HG02571 (cell line): ENCODE results near the gene PEF1.

Source experiments
- ATAC-seq: cut with Tn5 transposase; IDR thresholded peaks from one replicate; pipeline ENCODE4 v1.9.1; 2021; ENCODE audit warnings: mild to moderate bottlenecking, moderate library complexity; ENCODE audit not compliant: unreplicated experiment

The PEF1 gene

DNA sequence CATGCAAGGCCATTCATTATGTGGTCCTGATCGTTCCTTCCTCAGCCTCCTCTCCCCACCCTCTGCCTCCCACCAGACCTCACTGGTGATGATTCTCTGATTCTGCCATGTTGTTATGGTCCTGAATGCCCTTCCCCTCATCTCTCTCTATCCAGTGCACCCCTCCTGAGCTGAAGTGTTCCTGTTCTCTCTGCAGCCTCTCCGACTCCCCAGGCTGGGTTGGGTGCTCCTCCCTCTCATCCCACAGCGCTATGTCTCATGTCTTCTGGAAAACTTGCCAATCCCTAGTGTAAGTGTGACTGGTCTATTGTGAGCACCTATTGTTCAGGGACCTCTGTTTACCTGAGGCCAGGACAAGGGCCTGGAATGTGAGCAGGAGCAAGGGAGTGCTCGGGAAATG lies 11.1 kb upstream of the PEF1 start:
- ATAC-seq: no peak

DNA sequence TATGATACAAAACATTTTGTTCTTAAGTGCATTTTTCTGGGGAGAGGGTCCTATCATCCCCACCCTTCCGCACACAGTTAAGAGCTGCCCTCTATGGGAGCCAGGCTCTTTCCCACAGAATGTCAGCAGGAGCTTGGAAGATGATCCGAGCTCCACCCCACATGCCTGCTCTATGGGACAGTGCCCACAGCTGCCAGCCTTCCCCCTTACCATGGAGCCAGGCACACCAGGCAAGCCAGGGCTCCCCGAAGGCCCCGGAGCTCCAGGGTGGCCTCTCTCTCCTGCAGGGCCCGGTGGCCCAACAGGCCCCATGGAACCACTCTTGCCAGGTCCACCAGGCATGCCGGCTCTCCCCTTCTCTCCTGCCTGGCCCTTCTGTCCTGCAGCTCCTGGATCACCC lies 10.4 kb upstream of the PEF1 start:
- no peak for ATAC-seq

DNA sequence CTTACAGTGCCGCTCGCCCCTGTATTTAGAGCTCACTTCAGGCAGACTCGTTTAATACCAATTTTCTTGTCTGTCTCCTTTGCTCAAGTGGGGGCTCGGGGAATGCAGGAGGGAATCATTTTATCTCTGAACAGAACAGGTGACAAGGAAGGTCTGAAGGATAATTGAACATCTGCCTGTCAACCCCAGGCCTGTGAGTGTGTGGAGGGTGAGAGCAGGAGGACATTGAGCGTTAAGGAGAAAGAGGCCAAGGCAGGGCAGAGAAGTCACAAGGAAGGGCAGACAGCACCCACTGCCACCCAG lies 9.7 kb upstream of the PEF1 start:
- no peak for ATAC-seq

DNA sequence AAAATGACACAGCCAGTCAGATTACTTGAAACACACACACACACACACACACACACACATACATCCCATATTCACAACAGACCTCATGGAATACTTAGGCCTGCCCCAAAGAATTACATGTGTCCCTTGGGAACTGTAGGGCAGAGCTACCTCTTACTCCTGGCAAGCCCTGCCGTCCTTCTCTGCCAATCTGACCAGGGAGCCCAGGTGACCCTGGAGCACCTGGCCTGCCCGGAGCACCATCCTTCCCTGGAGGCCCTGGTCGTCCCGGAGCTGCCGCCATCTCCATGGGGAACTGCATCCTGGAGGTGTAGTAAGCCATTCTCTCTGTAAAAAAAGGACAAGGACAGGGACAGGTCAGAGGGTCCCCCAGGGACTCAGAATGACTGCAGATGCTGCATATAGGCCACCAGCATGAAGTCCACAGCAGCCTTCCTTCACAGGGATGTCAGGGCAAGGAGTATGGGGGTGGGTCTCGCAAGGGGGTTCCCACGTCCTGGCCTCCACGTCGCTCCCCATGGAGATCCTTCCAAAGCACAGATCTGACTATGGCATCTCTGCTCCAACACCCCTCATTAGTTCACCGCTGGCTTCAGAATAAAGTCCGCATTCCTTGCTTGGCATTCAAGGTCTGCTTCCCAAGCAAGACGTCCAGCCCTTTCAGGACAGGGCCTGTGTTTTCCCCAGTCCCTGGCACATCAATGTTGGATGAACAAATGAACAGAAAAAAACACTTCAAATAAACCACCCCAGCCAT lies 9.2 kb upstream of the PEF1 start:
- no peak for ATAC-seq

DNA sequence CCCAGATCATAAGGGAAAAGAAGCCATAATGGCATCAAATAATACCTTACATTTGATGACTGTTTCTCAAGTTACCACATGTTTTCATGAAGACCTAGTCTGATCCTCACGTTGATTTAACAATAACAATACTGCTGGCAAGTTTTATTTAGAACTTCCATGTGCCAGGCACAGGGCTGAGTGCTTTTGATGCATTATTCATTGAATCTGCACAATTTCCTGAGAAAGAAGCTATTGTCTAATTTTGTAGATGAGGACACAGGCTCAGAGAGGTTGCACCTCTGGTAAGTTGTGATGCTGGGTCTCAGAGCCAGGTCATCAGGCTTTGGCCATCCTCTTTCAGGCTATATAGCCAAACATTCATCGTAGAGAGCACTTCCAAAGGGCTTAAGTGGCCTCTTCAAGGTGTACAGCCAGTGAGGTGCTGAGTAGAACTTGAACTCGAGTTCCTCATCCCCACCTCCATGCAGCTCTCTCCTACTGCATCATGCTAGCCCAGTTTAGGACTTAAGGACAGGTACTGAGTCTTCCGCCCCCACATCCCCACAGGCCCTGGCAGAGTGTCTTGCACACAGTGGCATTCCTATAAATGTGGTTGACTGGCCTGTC lies 8.3 kb upstream of the PEF1 start:
- no peak for ATAC-seq

DNA sequence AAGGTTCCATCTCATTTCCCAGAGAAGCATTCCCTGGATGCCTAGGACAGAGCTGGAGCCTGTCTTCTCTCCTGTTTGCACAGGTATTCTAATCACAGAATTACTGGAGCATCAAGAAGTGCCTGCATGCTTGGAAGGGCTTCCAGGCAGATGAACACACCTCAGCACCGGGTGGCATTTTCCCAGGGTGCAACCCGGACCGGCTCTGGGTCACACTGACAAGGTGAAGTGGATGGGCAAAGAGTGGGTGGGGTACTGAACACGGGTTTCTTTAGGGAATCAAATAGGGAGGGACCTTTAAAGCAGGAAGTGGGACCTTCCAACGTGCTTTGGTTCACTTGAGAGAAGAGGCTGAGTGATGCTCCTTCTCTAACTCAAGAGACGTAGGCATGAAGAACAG lies 7.1 kb upstream of the PEF1 start:
- ATAC-seq: no peak

DNA sequence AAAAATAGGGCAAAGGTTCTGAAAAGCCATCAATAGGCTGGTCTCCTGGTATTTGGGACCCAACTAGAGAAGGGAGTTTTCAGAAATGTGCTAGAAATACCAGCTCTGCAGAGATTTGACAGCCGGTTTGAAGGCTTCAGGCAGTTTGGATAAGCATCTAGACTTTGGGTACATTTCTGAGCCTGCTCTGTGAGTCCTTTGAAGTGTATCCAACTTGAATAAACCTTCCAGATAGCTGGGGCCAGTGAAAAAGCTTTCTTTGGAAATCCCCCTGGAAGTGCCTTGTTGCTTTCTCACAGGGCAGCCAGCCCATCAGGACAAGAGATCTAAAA lies 6.4 kb upstream of the PEF1 start:
- ATAC-seq: no peak

DNA sequence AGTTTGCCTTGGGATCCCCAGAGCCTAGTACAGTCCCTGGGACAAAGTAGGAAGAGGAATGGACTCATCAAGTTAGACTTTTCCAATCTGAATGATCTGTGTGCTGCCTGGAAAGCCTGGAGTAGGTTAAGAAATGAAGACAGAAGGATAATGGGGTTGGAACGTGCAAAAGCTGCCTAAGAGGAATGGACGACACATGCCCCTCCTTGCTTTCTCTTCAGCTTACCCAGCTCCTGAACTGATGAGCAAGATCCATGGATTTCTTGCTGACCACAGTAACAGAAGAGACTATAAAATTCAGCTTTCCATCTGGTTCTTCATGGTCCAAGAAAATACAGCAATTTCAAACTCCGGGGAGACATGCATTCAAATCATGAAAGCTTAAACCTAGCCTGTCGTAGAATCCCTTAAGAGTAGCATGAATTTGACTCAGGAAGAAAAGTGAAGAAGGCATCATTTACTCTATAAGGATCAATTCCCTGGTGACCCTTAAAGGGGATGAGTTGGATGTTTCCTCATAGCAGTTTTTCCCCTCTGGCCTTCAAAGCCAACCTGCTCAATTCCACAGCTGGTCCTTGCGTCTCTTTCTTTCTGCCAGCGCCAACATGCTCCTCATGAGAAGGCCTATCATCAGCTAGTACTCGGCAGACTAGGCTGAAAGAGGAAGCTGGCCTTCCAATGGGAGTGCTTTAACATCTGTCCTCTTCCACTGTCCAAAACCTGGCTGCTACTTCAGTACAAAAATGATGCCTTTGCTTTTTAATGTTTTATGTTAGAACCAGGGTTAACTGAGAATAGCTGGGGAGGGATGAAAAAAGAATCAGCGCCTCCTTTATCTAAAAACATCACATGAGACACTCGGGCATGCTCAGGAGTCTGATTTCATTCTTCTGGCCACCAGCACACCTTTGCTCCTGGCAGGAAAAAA lies 5.7 kb upstream of the PEF1 start:
- ATAC-seq: no peak

DNA sequence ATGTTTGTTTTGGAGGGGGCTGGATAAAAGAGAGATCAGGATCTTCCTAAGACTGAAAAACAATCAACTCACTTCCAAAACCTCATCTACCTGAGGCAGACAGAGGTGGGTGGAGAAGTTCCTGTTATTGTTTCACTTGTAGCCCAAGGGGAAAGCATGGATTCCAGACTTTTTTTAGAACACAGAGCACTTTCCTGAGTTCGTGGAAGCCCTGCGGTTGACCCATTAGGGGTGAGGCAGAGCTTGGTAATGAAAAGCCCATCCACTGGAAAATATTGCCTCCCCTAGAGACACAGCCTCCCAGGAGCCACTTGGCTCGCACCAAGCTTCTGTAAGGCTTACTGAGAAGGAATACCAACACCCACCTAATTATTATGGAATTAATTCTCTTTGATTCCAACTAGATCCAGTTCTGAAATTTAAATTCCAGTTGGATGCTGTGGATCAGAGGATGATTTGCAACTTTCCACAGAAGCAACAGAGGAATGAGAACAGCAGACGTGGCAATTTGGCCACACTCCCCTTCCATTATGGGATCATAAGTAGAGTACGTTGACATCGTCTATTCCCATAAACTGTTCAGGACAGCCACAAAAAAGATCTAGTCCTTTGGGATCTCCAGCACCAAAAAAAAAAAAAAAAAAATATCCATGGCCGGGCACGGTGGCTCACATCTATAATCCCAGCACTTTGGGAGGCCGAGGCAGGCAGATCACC lies 4.1 kb upstream of the PEF1 start:
- no peak for ATAC-seq

DNA sequence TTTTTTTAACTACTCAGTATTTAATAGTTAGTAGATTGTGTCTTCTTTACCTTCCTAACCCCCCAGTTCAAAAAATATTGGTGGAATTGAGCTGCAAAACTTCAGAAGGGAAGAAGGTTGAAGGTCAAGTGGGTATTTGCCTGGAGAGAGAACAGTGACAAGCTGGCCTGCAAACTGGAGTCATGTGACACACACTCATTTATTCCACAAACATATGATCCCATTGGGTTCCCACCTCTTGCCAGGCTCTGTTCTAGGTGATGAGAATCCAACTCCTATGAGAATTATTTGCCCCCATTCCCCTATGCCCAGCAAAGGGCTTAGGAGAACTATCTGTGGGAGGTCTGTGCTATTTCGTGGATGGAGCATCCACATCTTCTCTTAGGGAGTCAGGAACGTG lies 3.5 kb upstream of the PEF1 start:
- no peak for ATAC-seq

DNA sequence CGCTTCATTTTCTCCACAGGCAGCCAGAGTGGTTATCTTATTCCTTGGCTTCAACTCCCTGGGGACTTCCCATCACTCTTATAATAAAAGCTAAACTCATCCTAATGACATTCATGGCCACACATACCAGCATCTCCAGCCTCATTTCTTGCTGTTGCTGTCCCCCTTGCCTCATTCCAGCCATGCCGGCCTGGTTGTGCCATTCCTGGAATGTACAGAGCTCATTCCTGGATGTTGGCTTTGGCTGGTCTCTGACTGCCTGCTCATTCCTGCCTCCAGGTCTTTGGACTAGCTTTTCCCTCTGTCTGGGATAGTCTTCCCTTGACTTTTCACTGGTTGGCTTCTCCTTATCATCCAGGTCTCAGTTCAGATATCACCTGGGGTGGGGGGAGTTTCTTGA lies 2.4 kb upstream of the PEF1 start:
- ATAC-seq: no peak

DNA sequence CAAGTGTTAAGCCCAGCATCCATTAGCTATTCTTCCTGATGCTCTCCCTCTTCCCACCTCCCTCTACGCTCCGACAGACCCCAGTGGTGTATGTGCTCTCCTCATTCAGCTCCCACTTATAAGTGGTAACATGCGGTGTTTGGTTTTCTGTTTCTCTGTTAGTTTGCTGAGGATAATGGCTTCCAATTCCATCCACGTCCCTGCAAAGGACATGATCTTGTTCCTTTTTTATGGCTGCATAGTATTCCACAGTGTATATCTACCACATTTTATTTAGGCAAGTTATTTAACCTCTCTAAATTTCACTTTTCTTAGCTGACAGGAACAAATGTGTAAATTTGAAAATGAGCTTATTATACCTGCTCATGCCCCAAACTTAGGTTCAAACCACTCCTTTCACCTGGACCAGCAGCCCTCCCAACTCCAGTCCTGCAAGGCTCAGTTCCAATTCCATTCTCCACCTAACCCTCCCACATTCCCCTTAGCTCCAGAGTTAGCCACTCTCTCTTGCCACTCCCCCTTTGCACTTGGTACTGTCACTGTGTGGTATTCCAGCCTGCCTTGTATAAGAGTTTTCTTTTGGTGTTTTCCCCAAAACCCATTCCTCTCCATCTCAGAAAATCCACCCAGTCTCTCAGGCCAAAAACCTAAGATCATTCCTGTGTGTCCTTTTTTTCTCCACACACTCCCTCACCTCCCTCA lies 1.7 kb upstream of the PEF1 start:
- ATAC-seq: no peak

DNA sequence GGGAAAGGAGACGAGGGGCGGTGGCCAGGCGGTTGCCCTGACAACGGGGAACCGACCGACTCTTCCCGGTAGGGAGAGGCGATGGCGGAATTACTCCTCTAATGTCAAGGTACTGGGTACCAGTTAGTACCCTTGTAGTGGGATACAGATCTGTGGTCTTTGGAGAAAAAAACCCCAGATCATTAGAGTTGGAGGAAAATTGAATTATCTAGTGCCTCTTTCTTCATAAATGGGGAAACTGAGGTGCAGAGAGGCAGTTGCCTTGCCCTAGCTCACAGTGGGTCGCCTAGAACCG lies 545 bp upstream of the PEF1 start:
- ATAC-seq: no peak

DNA sequence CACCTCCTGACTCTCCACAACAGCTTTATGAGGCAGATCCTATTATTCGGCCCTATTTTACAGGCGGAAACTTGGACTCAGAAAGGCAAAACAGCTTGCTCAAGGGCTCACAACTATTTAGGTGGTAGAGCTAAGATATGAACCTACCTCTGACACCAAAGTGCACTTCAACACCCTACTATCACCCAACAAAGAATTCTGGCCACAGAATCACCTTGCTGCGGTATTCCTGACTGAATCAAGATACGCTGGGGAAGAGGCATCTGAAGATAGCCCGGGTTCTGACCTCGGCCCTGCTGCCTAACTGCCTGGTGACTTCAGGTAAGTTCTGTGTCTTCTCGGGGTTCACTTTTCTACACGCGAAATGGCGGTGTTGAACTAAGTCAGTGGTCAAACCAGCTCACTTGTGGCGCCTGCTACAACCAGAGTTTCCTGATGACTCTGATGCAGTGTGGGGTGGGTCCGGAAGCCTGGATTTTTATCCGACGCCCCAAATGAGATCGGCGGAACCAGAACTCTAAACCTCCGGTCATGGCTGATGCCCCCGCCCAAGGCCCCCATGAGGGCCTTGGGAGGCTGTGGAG lies 608 bp downstream of the PEF1 start:
- ATAC-seq: no peak

DNA sequence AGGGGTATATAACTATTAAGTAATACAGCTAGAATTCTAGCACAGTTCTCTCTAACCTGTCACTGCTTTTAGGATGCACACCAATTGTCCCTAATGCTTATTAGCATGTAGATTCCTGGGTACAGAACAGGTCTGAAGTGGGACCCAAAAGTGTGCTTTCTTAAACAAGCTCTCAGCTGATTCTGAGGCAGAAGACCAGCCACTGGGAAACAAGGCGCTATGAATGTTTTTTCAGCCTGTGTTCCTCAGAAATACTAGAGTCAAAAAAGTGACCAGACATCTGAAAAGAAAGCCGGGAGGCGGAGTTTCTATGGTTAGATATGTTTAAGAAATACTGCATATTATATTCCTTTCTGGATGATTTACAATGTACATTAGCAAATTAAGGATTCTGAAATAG lies 1.8 kb downstream of the PEF1 start:
- no peak for ATAC-seq

DNA sequence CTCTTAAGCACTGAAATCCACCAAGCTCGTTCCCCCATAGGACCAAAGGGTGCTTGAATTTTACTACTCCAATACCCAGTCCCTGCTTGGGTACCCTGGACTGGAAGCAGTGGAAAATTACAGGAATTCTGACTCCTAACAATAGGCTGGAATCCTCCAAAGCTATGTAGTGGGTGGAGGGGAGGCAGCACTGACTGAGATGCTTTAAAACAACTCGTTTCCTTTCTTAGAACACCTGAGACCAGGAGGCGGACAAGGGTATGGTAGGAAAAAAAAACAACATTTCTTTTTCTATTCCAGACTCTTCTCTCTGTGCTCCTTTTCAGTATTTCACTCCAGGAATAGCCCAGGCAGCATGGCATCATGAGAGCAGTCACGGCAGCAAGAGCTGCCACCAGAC lies 2.3 kb downstream of the PEF1 start:
- no peak for ATAC-seq

DNA sequence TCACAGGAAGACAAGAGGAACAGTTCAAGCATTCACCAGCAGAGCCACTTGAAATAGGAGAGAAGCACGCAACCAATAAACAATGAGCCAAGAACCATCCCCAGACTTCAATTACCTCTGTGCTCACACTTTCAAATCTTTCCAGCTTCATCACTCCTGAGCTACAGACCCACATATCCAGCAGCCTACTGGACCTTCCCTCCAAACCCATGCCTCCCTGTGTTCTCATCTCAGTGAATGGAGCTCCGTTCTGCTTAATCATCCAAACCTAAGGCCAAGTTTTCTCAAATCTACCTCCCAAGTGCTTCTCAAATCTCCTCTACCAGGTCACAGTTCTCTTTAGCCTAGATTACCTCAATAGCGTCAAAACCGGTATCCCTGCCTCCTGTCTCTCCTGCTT lies 3.7 kb downstream of the PEF1 start:
- ATAC-seq: no peak

DNA sequence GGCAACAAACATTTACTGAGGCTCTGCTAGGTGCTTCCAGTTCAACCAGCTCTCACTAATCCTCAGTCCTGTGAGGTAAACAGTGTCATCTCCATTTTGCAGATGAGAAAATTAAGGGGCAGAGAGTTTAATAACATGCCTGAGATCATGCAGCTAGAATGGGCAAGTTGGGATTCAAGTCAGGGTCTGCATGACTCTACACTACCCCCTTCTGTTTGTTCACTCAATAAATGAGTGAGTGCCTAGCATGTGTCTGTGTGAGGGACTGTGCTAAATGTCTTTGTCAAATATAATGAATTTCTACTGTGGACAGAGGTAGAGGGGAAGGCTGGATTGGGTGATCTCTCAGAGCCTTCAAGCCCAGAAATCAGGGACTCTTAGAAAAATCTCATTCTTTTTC lies 4.5 kb downstream of the PEF1 start:
- ATAC-seq: no peak

DNA sequence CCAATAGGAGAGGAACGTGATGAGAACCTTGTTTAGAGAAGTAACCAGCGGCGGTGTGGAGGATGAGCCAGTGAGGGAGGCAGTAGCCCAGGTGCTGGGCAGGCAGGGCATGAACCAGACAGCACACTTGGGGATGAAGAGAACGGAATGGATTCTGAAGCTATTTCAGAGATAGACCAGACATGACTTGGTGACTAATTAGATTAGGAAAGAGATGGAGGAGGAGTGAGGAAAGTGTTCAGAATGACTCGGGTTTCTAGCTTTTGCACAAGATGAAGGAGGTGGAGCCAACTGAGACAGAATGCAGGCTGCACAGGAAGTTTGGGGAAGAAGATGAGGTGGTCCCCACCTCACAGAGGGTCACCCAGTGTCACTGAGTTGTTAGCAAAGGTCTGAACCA lies 5.1 kb downstream of the PEF1 start:
- no peak for ATAC-seq

DNA sequence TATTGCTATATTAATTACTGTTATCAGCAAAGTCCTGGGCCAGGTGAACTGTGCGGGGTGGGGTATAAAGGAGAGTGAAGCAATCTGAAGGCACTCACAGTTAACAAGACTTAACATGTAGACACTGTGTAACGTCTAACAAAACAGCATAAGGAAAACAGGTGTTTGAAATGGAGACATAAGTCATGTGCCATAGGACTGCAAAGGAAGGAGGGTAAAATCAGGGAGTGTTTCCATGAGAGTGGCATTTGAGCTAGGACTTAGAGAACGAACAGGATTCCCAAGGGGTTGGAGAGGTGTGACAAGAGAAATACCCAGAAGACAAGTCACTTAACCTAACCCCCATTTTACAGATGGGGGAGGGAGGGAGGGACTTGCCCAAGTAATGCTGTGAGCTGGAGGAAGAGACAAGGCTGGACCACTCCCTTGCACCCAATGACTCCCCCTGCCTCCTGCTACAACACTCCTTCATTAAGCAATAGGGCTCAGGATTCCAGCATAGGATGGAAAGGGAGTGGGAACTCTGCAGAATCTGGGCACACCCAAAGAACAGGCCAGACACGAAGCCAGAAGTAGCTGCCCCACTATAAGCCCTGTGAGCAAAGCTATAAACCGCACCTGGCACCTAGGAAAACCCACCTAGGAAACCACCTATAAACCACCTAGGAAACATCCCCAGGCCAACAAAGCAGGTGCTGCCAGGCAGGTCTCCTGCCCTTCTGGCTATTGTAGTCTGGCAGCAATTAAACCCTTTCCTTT lies 6.6 kb downstream of the PEF1 start:
- ATAC-seq: no peak
